Measurements from ENCODE around the gene PTPRT. TPM values are rescaled to one million over a fixed set of nuclear protein-coding genes. Genes with fewer than 3 reads are reported as not detected.

PTPRT gene
- total RNA-seq, 4 donors from 2014 or later = 0.67 to 2.5 (median 1.0) TPM

DNA sequence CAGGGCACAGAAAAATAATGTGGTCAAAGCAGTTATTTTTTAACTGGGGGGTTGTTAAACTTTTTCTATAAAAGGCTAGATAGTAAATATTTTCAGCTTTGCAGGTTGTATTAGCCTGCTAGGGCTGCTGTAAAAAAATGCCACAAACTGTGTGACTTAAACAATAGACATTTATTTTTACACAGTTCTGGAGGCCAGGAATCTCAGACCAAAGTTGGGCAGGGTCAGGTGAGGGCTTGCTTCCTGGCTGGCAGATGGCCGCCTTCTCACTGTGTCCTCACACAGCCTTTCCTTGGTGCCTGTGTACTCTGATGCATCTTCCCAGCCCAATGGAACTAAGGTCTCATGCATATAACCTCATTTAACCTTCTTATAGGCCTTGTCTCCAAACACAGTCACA is 294.7 kb downstream of the PTPRT start:
- Histone ChIP-seq H3K27ac (no peak overlapping the region), H3K4me1 (no peaks in the 10 kb centered on the region), H3K9me3 (no peaks in the 10 kb centered on the region), H3K27me3 (no peaks in the 10 kb centered on the region), H3K36me3 (no peaks in the 10 kb centered on the region), H3K4me3 (no peak overlapping the region)
- DNase-seq = no peak
- TF ChIP-seq, protein P1, sequence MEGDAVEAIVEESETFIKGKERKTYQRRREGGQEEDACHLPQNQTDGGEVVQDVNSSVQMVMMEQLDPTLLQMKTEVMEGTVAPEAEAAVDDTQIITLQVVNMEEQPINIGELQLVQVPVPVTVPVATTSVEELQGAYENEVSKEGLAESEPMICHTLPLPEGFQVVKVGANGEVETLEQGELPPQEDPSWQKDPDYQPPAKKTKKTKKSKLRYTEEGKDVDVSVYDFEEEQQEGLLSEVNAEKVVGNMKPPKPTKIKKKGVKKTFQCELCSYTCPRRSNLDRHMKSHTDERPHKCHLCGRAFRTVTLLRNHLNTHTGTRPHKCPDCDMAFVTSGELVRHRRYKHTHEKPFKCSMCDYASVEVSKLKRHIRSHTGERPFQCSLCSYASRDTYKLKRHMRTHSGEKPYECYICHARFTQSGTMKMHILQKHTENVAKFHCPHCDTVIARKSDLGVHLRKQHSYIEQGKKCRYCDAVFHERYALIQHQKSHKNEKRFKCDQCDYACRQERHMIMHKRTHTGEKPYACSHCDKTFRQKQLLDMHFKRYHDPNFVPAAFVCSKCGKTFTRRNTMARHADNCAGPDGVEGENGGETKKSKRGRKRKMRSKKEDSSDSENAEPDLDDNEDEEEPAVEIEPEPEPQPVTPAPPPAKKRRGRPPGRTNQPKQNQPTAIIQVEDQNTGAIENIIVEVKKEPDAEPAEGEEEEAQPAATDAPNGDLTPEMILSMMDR (IDR thresholded peaks at IDR 0.05) = no peak
- no peak for TF ChIP-seq POLR2A (IDR thresholded peaks at IDR 0.05)

DNA sequence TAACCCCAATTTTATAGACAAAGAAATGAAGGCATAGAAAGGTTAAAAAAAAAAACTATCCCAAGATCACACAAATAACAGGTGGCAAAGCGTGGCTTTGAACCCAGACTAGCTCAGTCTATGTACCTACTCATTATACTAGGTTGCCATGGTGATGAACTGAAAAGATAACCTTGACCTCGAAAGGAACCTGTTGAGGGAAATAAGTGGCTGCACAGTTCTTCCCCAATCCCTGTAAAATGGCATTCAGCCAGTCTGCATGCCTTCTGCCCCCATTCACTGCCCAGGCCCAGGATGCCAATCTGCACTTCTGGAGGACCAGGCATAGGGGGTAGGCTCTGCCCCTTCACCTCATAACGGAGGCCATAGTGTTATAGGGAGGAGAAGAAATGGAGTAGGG is 295.2 kb downstream of the PTPRT start:
- H3K9me3 ChIP-seq = no peaks in the 10 kb centered on the region

DNA sequence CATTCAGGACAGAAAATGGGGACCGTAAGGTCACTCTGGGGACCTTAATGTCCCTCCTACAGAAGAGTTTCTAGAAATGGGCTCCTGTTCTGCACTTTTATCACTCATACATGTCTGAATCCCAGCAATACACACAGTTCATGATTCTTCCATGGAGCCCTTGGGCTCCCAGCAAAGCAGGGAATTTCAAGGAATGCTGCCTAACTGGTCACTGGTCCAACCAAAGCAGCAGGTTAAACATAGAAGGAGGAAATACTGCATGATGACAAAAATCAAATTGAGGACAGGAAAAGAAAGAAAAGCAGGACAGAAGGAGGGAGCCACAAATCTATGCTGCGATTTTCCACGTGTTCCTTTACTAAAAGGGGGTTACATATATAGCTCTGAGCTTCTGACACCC is 300.2 kb downstream of the PTPRT start:
- Histone ChIP-seq H3K27me3 (no peaks in the 10 kb centered on the region), H3K4me1 (no peaks in the 10 kb centered on the region), H3K27ac (no peak overlapping the region), H3K9me3 (no peaks in the 10 kb centered on the region), H3K4me3 (no peak overlapping the region), H3K36me3 (no peaks in the 10 kb centered on the region)
- TF ChIP-seq POLR2A (IDR thresholded peaks at IDR 0.05) = no peak
- TF ChIP-seq, protein P1 (IDR thresholded peaks at IDR 0.05) = no peak
- DNase-seq = no peak

More for the DNA sequence above, 295.2 kb downstream of the PTPRT start:
- TF ChIP-seq, protein P1 (IDR thresholded peaks at IDR 0.05) = no peak
- TF ChIP-seq POLR2A (IDR thresholded peaks at IDR 0.05) = no peak
- H3K4me1 ChIP-seq = no peaks in the 10 kb centered on the region
- H3K27ac ChIP-seq = no peak overlapping the region
- H3K27me3 ChIP-seq = no peaks in the 10 kb centered on the region
- DNase-seq = no peak
- no peaks in the 10 kb centered on the region for H3K36me3 ChIP-seq
- no peak overlapping the region for H3K4me3 ChIP-seq

DNA sequence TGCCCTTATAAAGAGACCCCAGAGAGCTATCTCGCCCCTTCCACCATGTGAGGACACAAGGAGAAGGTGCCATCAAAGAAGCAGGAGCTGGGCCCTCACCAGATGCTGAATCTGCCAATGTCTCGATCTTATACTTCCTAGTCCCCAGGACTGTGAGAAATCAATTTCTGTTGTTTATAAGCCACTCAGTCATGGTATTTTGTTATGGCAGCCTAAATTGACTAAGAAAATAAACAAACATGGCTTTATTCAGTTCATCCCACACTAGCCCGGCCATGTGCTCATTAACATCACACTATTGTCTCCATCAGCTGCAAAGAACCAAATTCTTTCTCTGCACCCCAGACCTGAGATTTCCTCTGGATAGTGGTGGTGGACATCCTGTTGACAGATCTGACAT is 302.4 kb downstream of the PTPRT start:
- Histone ChIP-seq H3K4me1 (no peaks in the 10 kb centered on the region), H3K4me3 (no peak overlapping the region), H3K27me3 (no peaks in the 10 kb centered on the region), H3K36me3 (no peaks in the 10 kb centered on the region), H3K27ac (no peak overlapping the region), H3K9me3 (no peaks in the 10 kb centered on the region)
- TF ChIP-seq, protein P1 (IDR thresholded peaks at IDR 0.05) = no peak
- TF ChIP-seq POLR2A (IDR thresholded peaks at IDR 0.05) = no peak
- no peak for DNase-seq

DNA sequence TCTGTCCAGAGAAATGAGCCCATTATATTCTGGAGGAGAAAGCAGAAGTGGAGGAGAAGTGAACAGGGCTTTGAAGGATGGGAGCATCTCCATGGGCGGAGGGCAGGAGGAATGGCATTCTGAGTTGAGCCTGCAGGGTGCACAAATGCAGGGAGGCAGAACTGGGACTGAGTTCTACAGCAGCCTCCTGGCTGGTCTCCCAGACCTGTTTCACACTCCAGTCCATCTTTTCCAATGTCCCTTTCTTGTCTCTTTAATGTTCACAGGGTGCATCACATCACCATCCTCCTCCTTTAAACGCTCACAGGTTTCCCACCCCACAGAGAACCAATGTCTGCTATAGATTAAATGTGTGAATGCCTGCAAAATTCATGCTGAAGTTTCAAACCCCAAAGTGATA is 302.9 kb downstream of the PTPRT start:
- H3K27me3 ChIP-seq = no peaks in the 10 kb centered on the region
- no peaks in the 10 kb centered on the region for H3K9me3 ChIP-seq
- no peak for TF ChIP-seq POLR2A (IDR thresholded peaks at IDR 0.05)
- TF ChIP-seq, protein P1 (IDR thresholded peaks at IDR 0.05) = no peak
- H3K4me1 ChIP-seq = no peaks in the 10 kb centered on the region
- H3K4me3 ChIP-seq = no peak overlapping the region
- no peak for DNase-seq
- H3K36me3 ChIP-seq = no peaks in the 10 kb centered on the region
- no peak overlapping the region for H3K27ac ChIP-seq

DNA sequence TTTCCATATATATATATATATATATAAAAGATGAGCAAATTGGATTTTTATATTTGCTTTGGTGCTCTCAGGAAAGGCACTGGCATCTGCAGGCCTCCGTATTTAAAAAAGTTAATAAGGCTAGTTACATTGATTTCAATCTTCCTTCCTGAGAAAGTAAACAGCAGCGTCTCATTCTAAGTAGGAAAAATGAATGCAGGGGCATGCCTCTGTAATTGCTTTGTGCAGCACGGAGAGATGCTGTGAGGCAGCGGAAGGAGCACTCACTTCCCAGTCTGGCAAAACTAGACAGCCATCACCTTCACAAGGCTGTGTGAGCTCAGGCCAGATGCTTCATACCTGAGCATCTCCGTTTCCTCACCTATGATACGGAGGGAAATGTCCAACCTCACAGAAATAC is 303.7 kb downstream of the PTPRT start:
- H3K4me1 ChIP-seq = no peaks in the 10 kb centered on the region
- no peaks in the 10 kb centered on the region for H3K9me3 ChIP-seq
- no peak overlapping the region for H3K27ac ChIP-seq
- TF ChIP-seq, protein P1 (IDR thresholded peaks at IDR 0.05) = no peak
- TF ChIP-seq POLR2A (IDR thresholded peaks at IDR 0.05) = no peak
- H3K27me3 ChIP-seq = no peaks in the 10 kb centered on the region
- no peak for DNase-seq
- no peak overlapping the region for H3K4me3 ChIP-seq
- H3K36me3 ChIP-seq = no peaks in the 10 kb centered on the region

All from Peyer's patch (tissue), 4 donors.